HG02678 (cell line): ENCODE results near the gene PRXL2A.
A peak's percentile ranks its signal among the peaks of the same experiment; 100 is the strongest.

Source experiments
- ATAC-seq: cut with Tn5 transposase; IDR thresholded peaks from one replicate; pipeline ENCODE4 v1.9.1; 2021; ENCODE audit warnings: mild to moderate bottlenecking, moderate library complexity; ENCODE audit not compliant: unreplicated experiment

Gene PRXL2A

DNA sequence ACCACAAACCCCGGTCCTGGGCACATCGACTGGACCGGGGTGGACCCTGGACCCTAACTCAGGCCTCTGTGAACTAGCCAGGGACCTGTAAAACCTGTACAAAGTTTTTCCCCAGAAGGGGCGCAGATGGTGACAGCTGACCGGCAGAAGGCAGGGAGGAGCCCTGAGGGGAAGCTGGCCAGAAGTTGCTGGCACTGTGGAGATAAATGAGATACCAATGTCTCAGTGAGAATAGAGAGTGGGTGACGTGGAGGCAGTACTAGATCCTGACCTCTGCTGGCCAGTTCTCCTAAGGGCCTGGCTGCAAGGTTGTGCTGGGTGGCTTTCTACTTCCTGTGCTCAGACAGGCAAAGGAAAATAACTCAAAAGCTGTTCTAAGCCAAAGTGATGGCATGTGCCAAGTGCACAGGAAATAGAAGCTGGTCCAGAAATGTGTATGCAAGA is 35.2 kb downstream of the PRXL2A start:
- no peak for ATAC-seq

DNA sequence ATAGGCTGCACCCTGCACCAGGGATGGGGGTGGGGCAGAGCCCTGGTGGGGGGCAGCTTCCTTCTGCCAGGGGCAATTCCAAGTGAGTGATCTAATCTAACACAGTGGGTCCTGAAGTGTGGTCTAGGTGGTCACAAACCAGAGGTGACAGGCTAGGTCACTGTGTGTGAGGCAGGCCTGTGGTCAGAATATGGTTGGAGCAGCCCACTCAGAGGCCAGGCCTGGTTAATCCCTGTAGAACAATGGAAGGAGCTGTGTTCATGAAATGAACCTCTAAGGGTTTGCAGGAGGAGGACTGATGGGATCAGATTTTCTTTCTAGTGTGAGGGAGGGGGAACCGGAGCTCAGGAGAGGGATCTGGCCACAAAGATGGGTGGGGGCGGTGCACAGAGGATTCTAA is 35.8 kb downstream of the PRXL2A start:
- ATAC-seq, result no peak

DNA sequence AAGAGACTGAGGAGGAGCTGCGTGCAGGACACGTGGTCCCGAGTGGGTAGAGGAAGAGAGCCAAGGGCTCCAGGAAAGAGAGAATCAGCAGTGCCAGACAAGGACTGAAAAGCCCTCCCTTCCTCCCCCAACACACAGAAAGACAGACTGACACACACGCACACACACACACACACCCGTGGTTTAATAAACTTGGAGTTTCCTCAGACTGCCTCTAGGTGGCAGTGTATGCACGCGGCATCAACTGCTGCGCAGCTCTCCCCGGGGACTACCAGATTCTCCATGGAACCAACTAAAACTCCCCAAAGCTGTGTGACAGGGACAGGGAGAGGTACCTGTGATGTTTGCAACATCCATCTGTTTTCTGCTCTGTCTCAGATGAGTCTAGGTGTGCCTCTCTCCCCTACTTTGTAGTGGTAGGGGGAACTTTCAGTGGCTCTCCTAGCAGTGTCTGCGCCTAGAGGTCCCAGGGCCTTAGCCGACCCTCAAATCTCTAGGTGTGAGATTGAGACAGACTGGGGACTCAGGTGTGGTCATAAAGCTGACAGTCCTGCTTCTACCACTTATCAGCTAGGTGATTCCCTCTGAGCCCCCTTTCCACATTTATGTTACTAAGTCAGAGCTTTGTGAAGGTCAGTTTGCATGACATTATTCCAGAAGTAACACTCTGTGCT is 36.4 kb downstream of the PRXL2A start:
- peak; percentile 87 for ATAC-seq

DNA sequence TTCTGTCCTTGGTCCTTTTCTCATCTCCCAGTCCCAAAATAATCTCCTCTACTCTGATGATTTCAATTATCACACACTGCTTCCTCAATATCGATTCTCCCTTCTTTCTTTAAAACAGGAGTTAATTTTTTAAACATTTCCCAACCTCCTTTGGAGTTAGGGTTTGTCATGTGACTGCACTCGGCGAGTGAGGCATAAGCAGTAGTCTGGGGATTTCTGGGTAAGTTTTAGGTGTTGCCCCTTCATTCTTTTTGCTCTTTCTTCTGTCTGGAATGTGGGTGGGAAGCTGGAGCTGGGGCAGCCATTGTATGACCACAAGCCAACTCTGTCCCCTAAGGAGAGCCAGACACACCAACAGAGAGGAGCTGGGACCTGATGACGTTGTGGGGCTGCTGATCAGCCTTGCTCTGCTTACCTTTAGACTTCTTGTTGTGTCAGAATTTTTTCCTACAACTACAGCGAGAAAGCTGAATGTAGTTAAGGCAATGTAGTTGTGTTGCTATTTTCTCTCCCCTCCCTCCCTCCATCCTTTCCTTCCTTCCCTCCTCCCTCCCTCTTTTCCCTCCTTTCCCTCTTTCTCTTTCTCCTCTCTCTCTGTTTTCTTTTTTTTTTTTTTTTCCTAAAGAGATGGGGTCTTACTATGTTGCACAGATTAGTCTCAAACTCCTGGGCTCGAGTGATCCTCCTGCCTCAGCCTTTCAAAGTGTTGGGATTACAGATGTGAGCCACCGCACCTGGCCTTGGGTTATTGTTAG is 39.3 kb downstream of the PRXL2A start:
- no peak for ATAC-seq

DNA sequence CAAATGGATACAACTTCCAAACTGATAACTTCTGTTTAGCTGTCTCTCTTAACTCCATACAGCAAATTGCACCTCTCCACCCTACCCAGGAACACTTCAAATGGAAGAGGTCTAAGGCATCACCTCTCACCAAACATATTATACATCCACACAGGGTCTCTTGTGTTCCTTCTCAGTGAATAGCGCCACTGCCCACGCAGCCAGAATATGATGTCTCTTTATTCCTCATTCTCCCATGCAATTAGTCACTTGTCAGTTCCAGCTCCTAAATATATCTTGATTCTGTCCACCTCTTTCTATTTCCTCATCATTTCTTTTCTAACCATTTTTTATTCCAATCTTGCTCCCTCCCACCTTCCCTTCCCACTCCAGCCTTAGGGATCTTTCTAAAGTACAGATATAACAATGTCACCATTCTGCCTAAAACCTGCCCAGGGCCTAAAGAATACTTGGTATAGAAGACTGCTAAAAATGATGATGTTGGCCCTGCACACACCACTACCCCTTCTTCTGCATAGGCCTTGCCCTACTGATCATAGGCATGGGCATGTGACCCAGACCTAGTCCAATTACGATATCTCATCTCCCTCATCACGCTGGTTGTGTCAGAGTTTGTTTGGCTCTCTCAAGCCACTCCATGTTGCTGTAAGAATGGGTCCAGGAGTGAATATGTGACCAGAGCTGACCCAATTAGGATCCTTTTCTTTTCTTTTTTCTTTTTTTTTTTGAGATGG is 40.0 kb downstream of the PRXL2A start:
- no peak for ATAC-seq

DNA sequence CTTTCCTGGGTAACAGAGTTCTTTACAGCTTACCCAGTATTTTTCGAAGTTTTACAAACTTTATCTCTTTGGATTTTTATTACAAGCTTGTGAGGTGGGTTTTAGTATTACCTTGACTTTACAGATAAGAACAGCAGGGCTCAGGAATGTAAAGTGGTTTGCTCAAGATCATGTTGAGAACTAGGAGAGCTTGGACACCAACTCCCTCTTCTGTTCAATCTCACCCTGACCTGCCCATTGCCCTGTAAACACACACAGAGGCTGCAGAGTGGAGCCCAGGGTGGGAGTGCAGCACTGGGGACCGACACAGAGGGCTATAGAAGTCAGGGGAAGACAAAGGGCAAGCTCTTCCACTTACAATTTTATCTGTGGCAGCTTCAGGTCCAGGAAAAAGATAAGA is 41.2 kb downstream of the PRXL2A start:
- no peak for ATAC-seq

DNA sequence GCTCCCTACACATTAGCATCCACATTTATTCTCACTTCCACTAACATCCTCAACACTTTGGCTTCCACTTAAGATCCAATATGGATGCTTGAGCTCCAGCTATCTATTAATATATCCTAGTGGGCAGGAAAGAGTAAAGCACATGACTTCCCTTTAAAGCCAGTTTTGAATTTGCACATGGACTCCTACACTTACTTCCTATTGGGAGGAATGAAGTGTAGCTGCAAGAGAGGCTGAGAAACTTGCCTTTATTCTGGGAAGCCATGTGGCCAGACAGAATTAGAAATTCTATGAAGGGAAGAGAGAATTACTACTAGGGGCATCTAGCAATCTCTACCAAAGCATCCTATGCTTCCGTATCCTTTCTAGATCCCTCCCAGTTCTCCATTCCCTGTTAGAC is 42.8 kb downstream of the PRXL2A start:
- no peak for ATAC-seq

DNA sequence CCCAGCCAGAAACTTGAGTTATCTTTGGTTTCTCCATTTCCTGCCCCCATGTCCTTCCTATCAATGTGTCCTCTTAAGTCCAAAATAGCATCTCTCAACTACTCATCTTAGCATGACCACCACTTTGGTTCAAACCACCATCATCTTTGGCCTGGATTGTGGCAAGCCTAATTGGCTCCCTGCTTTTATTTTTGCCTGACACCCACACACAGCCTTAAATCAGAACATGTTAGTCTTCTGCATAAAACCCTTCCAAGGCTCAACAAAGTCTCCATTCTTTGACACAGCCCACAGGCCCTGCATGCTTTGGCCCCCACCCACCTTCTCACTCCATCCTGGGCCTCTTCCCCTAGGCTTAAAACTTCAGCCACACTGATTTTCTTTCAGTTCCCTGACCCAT is 43.7 kb downstream of the PRXL2A start:
- no peak for ATAC-seq

DNA sequence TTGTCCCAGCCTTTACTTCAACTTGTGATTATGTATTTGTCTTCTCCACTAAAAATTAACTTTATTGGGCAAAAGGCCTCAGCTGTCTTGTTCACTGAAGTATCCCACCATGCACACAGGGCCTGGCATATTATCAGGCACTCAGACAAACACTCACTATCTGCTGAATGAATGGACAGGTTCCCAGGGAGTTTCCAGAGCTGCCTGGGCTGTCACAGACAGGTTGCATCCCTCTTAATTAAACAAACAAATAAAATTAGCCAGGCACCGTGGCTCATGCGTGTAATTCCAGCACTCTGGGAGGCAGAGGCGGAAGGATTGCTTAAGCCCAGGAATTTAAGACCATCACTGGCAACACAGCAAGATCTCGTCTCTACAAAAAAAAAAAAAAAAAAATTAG is 44.3 kb downstream of the PRXL2A start:
- no peak for ATAC-seq

DNA sequence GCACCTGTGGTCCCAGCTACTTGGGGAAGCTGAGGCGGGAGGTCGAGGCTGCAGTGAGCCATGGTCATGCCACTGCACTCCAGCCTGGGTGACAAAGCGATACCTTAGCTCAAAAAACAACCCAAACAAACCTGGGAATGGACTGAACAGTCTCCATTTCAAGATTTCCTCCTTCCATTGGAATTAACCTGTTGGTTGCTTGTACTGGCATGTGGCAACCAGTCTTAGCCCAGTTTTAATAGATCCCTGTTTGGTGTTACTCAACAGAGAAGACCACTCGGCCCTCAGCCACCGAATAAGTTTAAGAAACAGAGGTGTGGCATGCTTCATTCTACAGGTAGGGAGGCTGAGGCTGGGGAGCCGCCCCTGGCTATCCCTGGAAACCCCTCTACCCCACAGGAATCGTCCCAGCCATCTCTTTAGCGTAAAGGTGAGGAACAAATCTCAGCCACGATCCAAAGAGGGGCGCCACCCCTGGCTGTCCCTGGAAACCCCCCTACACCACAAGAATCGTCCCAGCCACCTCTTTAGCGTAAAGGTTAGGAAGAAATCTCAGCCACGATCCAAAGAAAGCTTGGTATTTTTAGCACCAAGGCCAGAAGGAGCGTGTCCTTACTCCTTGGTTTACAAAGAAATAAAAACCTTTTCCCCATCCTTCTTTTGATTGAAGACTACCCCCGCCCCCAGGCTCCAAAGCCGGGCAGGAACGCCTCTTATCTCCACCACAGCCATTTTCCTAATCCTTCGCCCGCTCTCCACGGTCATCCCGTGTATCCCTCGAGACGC is 44.9 kb downstream of the PRXL2A start:
- no peak for ATAC-seq

DNA sequence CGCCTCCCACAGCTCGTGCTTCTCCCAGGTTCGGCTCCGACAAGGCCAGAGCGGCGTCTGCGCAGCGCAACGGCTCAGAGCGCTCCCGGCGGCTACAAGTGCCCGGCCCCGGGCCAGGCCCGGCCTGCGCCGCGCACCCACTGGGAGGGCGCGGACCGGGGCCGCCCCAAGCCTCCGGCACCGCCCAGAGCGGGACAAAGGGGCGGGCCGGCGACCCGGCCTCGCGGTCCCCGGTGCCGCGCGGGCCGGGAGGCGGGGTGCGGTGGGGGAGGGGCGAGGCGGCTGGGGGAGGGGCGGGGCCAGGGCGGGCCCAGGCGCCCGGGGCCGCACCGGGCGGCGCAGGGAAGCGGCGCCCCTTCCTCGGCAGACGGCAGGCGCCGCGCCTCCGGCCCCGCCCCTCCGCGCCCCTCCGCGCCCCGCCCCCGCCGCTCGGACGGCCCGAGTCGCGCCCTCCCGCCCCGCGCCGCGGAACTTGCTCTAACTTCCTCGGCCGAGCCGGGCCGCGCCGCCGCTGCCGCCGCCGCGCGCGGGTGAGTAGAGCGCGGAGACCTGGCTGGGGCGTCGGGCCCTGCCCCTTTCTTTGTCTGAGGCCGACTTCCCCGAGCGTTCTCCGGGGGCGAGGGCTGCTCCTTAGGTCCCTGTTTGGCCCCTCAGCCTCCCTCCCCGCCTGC is 45.6 kb downstream of the PRXL2A start, which contains the start of gene TSPAN14:
TSPAN14 (plus strand) TSS at position 469 of the 671 bp plus-strand sequence. CDS start 34,924 bp downstream, outside the sequence.
- peak; percentile 67 for ATAC-seq

DNA sequence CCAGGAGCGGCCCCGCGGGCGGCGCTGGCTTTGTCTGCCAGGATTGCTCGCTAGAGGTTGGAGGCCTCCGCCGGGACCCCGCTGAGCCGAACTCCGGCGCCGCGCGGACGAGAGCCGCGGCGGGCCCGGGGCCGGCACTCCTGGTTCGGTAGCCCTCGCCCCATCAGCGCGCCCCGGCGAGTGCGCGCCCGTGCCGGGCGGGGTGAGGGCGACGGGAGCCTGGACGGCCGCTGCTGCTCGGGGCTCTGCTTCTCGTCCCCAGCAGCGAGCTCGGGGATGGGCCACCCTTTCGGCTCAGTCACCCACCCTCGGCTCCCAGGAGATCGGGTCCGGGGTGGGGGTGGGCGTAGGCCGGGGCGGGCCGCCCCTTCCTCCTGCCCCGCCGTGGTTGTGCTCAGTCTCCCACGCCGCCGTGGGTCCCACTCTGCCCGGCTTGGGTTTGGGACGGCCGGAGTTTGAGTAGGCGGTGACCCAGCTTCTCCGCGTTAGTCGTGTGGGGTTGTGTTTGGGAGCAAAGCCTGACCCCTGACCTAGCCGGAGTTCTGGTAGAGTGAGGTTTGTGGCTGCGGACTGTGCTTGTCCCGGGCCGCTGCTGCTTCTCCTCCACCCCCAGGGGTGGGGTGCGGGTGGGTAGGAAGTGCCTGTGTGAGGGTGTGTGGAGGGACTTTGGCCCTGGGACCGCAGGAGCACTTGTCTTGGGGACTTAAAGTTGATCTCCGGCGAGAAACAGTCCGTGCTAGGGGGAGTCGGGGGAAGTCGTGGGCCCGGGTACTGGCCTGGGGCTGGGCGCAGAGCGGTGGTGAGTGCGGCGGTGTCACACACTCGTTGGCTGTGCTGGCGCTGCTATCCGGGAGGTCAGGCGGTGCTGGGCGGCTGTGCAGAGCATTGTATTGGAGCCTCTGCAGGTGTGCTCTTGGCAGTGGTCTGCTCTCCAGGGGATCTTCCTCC is 46.4 kb downstream of the PRXL2A start:
- ATAC-seq, result peak; percentile 24

DNA sequence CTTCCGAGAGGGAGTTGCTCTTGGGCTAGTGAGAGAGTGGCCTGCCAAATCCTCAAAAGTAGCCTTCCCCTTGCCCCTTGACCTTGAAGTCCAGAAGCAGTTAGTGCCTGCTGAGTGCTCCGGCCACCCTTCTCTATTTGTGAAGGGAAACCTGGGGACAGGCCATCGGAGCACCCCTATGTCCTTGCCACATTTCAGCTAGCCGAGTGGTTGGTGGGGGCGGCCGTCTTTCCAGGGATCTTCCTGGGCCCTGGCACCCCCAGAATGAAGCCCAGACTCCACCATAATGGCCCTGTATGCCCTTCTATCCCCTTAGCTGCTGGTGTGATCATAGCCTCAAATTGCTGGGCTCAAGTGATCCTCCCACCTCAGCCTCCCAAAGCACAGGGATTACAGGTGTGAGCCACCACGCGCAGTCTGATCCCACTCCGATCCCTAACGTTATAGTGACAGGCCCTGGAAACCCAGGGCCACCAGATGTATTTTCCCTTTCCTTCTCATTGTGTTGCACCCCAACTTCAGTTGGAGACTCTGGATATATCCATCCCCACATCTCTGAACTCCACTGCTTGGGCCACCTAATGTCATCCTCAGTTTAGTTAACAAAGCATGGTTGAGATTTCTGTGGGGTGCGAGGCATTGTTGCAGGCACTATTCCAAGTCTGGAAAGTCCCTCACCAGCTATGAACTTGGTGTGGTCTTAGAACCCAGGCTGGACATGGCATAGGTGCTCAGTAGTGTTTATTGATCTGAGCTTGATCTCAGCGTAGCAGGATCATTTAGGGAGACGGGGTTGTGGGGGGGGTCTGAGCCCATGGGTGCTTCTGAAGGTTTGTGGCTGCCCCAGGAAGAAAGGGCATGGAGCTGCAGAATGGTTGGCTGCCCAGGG is 47.4 kb downstream of the PRXL2A start:
- ATAC-seq, result no peak

DNA sequence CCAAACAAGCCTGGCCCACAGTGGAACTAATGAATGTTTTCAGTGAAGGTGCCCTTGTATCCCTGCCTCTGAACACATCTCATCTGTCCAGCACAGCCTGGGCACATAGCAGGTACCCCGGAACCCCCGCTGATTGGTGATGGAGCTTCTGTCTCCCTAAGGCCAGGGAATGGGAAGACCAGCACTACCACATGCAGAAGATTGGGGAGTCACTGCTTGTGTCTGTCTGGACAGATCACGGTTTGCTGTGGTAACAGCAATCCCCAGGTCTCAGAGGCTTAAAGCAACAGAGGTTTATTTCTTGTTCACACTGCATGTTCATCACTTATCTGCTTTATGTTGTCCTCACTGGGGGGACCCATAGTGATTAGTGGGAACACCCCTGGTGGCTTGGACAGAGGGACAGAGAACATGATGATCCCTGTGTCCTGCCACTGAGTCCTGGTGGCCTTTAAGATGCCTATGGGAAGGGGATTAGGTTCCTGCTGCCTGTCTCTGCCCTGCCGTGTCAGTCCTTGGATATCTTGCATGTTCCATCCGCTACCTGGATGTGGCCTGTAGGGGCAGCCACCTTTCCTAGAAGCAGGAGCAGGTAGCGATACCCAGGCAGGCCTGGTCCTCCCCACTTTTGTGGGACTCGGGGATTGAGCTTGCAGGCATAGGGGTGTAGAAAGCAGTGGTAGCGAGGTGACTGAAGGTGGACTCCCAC is 49.4 kb downstream of the PRXL2A start:
- no peak for ATAC-seq

DNA sequence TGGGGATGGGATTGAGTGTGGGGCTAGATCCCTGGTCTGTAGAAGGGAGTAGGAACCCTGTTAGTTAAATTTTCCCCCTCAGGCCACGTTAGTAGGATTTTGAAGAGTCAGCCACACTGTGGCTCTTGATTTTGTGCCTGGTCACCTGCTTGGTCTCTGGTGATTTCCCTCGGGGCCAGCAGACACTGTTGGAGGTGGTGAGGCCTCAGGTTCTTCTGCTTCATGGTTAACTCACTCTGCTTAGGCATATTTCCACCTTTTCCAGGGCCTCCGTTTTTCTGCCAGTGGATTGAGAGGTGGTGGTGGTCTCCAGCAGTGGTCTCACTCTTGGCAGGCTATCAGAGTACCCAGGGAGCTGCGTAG is 49.9 kb downstream of the PRXL2A start:
- no peak for ATAC-seq

DNA sequence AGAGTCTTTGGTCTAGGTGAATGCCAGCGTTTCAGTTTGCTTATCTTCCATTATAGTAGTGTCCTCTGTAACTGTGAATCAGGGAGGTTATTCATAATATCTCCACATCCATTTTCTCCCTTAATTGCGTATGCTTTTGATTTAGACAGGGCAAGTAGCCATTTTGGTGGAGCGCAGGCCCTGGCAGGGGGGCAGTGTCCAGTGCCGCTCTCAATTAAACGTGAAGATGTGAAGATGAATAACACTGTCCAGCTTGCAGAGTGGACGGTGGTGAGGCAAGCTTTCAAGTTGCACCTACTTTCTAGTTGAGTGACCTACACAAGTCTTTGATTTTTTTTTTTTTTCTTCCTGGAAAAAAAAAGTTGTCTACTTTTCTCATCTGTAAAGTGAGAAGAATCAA is 50.3 kb downstream of the PRXL2A start:
- ATAC-seq, result no peak

DNA sequence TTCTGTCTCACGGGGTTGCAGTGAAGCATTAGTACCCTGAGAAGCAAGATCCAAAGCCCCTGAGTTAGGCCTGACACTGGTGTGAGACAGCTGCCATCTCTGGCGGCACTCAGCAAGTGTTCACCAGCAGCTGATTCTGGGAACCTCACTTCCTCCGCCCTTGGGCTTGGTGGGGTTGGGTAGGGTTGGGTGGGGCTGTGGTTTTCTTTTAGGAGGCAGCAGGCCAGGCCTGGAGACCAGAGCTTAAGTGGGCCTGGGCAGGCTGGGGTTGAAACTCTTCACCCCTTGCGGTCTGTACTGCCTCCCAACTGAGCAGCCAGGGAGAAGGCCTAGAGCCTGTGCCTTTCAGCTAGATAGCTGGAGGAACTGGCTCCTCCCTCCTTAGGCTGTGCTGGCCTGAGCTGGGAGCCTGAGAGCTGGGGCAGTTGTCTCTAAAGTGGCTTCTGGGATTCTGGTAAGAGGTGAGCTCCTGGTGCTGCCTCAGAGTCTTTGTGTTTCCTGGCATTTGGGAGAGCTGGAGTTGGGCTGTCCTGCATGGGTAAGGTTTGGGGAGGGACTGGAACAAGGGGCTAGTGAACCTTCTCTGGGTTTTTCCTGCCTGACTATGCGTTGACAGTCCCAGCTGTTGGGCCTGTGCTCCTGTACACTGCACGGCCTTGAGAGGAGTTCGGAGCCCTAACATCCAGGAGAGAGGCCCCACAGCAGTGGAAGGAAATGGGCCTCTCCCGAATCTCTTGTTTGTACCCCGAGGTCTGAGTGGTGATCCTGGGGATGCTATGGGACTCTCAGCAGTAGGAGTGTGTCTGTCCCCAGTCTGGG is 50.9 kb downstream of the PRXL2A start:
- ATAC-seq, result peak; percentile 45
